H54 (cell line): Measurements from ENCODE around the gene ODC1.

Experiments used
- DNase-seq: peaks from one replicate; pipeline ENCODE4 v3.0.0; 2011; ENCODE audit warnings: low spot score, mixed read lengths; ENCODE audit not compliant: insufficient read length
- FAIRE-seq: peaks from 3 replicates; lab custom pipeline; 2011; peaks lifted over from hg19 to GRCh38; lab: Jason Lieb, UNC
- POLR2A ChIP-seq: IDR thresholded peaks from 2 replicates; pipeline ENCODE4 v1.6.1; 2011; ENCODE audit warnings: low read depth, mild to moderate bottlenecking, low read length

The ODC1 gene

DNA sequence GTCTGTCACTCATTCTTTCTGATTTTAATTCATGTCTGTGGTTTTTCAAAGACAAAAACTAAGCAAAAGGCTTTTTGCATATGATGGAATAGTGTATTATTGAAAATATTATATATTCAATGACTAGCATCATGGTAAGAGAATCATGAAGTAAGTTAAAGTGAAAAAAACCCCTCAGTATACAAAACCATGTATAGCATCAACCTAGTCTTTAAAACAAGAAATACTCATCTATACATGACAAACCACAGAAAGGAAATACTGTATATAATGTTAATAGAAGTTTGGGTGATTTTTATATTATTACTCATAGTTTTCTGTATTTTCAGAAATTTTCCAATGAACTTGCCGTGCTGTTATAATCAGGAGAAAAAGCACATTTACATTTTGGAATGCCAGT, 38.0 kb upstream of the ODC1 start:
- FAIRE-seq (no peak), DNase-seq (no peak)
- TF ChIP-seq POLR2A = no peak

DNA sequence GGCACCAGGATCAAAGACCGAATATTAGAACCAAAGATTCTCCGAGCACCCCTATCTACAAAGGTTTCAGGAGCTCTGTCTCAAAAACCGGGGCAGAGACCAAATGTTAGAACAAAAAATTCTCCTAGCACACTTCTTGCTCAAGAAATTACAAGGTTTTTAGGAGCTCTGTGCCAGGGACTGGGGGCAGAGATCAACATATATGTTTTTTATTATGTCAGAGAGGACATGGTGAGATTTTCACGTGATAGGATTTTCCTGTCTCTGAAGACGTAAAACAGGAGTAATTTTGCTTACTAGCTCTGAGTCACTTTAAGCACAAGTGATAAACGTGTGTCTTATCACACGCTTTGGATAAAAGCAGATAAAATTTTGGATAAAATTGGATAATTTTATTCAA, 34.8 kb upstream of the ODC1 start:
- FAIRE-seq (no peak), DNase-seq (no peak)
- no peak for TF ChIP-seq POLR2A

DNA sequence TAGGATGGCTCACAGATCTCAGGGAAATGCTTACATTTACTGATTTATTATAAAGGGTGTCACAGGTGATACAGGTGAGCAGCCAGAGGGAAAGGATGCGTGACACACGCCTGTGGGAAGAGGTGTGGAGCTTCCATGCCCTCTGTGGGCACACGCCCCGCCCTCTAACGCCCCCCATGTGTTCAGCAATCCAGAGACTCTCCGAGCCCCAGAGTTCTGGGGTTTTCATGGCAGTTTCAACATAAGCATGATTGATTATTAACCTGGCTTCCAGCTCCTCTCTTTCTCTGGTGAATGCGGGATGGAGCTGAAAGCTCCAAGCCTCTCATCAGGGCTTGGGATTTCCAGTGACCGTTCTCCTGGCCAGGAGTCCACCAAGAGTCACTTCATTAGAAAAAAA, 34.3 kb upstream of the ODC1 start:
- no peak for TF ChIP-seq POLR2A
- FAIRE-seq = no peak
- DNase-seq = no peak

DNA sequence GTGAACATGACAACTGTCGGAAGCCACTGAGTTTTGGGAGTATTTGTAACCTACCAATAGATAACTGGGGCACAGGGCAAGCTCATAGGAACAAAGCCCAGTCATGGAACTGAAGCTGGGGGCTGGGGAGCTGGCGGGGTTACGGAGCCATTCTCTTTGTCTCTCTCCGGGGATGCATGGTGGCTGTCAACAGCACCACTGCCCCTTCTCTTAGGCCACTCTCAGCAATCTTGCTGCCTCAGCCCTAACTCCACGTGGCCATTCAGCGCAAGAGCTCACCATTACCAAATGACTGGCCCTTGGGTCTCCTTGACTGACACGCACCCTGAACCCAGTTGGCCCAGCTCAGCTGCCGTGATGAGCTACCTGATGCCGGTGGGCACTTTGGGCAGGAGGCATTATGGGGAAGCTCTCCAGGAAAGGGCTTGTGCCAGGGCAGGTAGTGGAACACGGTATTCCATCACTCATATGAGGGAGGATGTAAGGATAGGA, 33.6 kb upstream of the ODC1 start:
- TF ChIP-seq POLR2A = no peak
- FAIRE-seq (no peak), DNase-seq (no peak)

DNA sequence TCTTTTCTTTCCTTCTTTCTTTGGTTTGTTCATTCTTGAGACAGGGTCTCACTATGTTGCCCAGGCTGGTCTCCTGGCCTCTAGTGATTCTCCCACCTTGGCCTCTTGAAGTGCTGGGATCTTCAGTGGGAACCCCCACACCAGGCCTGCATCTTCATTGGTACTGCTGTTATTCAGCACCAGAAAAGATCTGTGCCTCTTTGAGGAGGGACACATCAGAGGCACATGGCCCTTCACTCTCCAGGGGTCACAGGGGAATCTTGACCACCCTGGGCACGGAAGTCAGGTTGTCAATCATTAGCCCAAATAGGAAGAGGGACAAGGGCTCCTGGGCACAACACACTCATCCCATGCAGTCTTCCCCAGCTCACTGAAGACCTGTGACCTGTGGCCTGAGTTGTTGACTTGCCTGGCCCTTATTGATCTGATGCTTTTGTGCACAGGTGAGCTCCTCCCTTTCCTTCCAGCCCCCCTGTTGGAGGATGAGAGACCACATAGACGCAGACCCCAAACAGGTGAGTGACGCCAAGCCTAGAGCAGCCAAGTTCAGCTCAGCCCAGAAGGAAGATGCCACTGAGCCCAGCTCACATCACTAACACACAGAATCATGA, 33.0 kb upstream of the ODC1 start:
- DNase-seq = no peak
- no peak for FAIRE-seq
- TF ChIP-seq POLR2A = no peak

DNA sequence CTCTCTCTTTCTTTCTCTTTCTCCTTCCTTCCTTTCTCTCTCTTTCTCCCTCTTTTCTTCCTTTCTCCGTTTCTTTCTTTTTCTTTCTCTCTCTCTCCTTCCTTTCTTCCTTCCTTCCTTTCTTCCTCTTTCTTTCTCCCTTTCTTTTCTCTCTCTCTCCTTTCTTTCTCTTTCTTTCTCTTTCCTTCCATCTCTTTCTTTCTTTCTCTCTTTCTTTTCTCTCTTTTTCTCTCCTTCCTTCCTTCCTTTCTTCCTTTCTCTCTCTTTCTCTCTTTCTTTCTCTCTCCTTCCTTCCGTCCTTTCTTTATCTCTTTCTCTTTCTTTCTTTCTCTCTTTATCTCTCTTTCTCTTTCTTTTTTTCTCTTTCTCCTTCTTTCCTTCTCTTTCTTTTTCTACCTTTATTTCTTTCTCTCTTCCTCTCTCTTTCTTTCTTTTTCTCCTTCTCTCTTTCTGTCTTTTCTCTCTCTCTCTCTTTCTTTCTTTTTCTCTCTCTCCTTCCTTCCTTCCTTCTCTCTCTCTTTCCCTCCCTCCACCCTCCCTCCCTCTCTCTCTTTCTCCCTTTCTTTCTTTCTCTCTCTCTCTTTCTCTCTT, 32.3 kb upstream of the ODC1 start:
- no peak for TF ChIP-seq POLR2A
- DNase-seq (no peak), FAIRE-seq (no peak)

DNA sequence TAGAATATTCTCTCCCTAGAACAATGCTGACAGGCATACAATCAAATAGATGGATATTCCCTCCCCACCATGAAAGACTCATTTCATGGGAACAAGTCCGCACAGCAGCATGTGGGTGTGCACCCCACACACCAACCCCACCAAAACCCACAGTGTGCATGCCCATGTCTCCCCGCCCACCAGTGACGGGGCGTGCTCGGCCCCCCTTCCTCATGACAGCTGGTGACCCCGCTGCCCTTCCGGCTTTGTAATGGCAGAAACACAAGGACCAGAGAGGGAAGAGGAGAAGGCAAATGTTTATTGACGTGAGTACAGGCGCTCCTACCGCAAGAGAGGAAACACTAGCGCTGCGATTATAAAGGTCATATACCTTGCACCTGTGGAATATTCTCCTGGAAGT, 30.8 kb upstream of the ODC1 start:
- DNase-seq (no peak), FAIRE-seq (no peak)
- TF ChIP-seq POLR2A = no peak

DNA sequence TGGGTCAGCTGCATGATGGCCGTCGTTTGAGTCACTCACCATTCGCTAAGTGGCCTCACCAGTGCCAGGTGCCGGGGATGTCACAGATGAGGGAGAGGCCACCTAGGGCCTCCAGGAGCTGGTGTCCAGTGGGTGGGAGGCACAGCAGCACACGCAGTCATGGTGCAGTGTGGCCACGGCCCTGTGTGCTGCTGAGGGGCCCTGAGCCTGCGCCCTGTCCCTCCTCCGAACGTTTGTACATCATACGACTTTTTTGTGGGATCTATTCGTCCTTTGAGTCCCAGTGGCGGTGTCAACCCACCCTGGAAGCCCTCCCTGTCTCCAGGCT, 30.1 kb upstream of the ODC1 start:
- no peak for DNase-seq
- FAIRE-seq = no peak
- TF ChIP-seq POLR2A = no peak

DNA sequence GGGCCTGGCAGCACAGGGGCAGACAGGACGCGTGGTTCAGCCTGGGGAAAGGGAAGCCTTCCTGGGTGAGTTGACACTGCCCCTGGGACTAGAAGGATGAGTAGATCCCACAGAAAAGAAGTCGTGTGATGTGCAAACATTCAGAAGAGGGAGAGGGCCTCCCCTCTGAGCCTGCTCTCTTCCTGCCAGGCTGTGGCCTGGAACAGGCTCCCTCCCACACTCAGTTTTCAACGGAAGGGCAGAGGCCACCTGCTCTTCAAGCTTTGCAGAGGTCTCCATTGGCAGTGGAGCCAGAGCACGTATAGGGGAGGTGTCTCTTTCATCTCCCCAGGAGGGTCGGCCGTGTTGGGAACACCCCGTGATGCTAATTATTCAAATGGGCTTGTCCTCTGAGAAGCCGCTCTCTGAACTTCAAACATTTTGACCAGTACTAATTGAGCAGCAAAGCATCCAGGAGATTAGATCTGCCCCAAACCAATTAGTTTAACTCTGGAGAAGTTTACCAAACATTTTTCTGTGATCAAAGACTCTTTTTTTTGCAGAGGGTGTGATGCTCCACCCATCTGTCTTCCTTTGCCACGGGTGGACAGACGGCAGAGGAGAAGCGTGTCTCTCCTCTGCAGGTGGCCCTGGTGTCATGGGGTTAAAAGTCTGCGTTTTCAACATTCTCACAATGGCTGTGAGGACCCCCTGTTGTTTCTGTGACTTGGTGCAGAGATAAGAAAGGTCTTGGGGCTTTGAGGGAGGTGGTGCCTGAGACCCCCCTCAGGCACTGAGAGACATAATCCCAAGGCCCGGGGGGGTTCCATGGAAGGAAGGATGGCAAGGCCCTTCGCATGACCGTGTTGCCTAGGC, 29.5 kb upstream of the ODC1 start:
- FAIRE-seq (no peak), DNase-seq (no peak)
- no peak for TF ChIP-seq POLR2A

DNA sequence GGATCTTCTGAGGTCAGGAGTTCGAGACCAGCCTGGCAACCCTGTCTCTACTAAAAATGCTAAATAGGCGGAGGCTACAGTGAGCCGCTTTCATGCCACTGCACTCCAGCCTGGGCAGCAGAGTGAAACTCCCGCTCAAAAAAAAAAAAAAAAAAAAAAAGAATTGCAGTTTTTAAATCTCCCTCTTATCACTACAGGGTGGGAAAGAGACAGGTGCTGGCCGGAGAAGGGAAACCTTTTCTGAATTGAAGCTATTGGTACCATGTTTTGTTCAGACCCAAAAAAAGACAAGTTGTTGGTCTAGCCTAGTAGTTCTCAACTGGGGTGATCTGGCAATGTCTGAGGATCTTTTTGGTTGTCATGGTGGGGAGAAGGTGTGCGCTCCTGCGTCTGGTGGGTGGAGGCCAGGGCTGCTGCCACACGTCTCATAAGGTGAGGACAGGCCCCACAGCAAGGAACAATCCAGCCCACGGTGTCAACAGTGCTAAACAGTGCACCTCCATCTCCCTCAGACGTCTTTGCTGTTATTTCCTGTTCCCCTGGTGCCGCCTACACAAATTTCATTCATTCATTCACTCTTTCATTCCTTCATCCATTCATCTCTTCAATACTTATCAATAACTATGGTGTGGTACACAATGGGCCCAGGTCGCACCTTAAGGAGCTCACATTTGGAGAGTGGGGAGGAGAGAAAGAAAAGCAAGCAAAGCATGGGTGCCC, 28.8 kb upstream of the ODC1 start:
- FAIRE-seq (no peak), DNase-seq (no peak)
- no peak for TF ChIP-seq POLR2A

DNA sequence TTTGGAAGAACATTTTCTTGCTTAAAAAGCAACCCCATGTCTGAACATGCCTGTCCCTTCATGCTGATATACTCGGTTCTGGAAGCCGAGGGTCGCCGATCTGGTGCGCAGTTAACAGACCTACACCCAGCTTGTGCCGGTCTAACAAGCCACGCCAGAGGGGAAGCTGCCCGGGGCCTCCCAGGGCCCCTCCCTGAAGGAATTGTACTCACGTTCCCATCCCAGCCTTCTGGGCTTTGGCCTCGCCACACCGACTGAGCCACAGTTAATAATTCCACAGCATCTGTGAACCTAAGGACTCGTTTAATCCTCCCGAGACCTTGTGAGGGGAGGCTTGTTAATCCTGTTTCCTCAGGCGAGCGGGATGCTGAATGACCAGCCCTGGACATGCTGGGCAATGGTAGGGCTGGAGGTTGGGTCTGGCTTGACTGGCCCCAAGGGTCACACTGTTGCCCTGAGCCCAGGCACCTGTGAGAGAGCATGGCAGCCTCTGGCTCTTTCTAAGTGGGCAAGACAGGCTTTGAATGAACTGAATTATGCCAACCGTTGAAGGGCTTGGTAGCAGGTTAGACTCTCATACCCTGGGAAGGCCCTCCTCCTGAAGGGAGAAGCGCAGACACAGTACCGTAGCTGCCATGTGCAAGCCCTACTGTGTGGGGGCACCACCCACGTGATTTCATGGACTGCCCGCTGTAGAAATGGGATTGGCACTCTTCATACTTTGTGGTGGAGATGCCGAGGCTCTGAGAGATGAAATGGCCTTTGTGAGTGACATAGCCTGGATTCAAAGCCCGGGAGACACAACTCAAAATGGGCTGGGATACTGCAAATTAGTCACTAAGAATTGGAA, 27.9 kb upstream of the ODC1 start:
- DNase-seq = no peak
- no peak for FAIRE-seq
- no peak for TF ChIP-seq POLR2A

DNA sequence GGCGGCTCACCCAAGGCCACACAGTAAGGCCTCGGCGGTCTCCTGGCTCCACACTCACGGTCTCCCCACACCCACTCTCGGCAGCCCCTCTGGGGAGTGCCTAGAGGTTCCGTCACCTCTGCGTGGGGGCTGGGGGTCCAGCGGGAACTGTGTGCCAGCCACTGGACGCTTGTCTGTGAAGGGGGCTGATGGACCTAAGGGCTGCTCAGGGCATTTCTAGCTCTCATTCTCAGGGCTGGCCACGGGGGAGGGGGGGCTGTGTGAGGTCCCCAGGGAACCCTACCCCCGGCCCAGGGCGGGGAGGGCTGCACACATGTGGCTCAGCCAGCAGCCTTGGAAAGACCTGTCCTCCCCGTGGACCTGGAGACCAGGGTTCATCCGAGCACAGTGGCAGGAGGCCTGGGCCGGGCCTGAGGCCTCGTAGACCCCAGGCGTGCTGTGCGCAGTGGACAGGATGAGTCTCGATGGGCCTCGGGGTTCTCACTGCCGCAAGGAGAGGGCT, 27.1 kb upstream of the ODC1 start:
- FAIRE-seq = no peak
- TF ChIP-seq POLR2A = no peak
- DNase-seq = no peak
